GM12875 (cell line): ENCODE results near the gene SAE1.
A peak's percentile ranks its signal among the peaks of the same experiment; 100 is the strongest.

ENCODE experiments used
- H3K4me3 ChIP-seq: one replicate; pipeline ENCODE4 v1.5.1; 2011; ENCODE audit warnings: low read depth, low read length, control low read depth
- CTCF ChIP-seq: IDR thresholded peaks from 2 replicates; pipeline ENCODE4 v1.5.1; 2011; ENCODE audit warnings: low read depth, mild to moderate bottlenecking, control low read depth, inconsistent platforms, low read length, moderate library complexity, borderline replicate concordance; ENCODE audit not compliant: insufficient read depth

SAE1 gene

GRCh38 chr19:47111682-47112165 is 18.9 kb upstream of the SAE1 start:
- peak overlapping the region; percentile 98 for H3K4me3 ChIP-seq

GRCh38 chr19:47112166-47112996 is 18.3 kb upstream of the SAE1 start:
- peak overlapping the region; percentile 98 for H3K4me3 ChIP-seq
- TF ChIP-seq CTCF = no peak

More at GRCh38 chr19:47111682-47112165, 18.9 kb upstream of the SAE1 start:
- TF ChIP-seq CTCF = no peak

GRCh38 chr19:47112997-47113849 is 17.4 kb upstream of the SAE1 start, which contains the start of gene ZC3H4:
Gene ZC3H4 (minus strand): TSS chr19:47113776. CDS start chr19:47112584, 1,192 bp downstream.
- no peak for TF ChIP-seq CTCF
- peak within 1 kb of the TSS; percentile 98 for H3K4me3 ChIP-seq

GRCh38 chr19:47113850-47114651 is 16.6 kb upstream of the SAE1 start:
- TF ChIP-seq CTCF = no peak
- peak overlapping the region; percentile 65 for H3K4me3 ChIP-seq

- TF ChIP-seq CTCF = no peak
Measured at GRCh38 chr19:47120470-47121067, 10.1 kb upstream of the SAE1 start.

More at GRCh38 chr19:47120470-47121067, 10.1 kb upstream of the SAE1 start:
- H3K4me3 ChIP-seq = no peak overlapping the region
